GM21423 (cell line): ENCODE data around the gene ZMPSTE24.
"Not testable (repeated sequence)": the region's sequence is repeated elsewhere in the genome, so short reads cannot be mapped to it uniquely, and the experiment has no call there.

Experiments
- ATAC-seq: cut with Tn5 transposase; IDR thresholded peaks from one replicate; pipeline ENCODE4 v1.9.1; 2021; ENCODE audit warnings: mild to moderate bottlenecking, moderate library complexity; ENCODE audit not compliant: unreplicated experiment

Gene ZMPSTE24

DNA sequence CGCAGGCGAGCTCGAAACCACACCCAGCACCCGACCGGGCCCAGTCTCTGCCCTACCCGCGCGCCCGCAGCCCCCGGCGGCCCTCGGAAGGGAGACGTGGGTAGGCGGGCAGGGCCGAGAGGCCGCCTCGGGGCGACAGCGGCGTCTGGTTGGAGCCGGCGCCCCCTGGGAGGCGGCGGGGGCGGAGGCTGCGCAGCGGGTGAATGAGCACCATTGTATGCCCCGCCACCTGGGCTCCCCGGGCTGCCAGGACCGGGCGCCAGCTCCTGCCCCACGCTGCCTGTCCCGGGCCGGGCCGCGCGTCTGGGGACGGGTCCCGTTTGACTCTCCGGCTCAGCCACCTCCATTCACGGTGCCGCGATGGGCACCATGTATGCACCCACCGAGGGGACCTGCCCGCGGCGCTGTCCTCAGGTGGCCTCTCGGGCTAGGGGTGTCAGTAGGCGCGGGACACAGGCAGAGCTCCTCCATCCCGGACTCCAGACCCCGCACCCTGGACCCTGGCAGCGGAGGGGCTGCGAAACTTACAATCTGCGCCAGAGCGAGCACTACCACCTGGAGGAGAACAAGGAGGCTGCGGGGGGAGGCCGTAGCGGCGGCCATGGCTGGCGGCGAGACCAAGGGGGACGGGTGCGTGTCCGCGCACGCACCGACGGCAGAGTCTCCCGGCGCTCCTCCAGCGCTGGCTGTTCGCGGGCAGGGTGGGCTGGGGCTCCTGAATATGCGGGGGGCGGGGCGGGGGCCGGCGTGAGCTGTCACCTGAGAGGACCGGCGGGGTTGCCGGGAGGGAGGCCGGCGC, 58.8 kb downstream of the ZMPSTE24 start, which contains the start of gene COL9A2:
Gene COL9A2 (minus strand): TSS at position 692 of the 799 bp plus-strand sequence. CDS start 89 bp downstream, at position 603.
- no peak for ATAC-seq

DNA sequence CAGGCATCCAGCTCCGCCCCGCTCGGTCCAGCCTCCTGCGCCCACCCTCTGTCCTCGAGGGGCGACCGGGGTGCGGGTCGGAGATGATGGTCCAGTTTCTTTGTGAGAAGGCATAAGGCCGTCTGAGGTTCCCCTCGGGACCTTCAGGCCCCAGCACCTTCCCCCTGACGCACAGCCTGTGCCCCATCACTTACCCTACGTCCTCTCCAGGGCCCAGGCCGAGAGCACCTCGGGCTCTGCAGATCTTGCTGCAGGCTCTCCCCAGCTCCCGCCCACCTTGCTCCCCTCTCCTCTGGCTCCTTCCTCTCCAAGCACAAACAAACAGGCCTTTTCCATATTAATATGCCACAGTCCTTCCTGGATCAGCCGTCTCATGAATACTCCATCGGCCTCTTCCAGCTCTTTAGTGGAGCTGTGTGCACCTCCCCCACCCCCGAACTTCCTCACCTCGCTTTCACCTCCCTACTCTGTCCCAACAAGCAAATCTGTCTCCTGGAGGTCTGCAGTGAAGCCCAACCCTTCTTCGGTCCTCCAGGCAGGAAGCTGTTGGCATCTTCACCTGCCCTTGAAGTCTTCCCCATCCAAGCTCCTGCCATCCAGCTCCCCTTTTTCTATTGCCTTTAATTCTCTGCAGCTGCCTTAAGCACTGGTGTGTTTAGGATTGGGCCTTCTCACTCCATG, 59.5 kb downstream of the ZMPSTE24 start:
- ATAC-seq, result no peak

DNA sequence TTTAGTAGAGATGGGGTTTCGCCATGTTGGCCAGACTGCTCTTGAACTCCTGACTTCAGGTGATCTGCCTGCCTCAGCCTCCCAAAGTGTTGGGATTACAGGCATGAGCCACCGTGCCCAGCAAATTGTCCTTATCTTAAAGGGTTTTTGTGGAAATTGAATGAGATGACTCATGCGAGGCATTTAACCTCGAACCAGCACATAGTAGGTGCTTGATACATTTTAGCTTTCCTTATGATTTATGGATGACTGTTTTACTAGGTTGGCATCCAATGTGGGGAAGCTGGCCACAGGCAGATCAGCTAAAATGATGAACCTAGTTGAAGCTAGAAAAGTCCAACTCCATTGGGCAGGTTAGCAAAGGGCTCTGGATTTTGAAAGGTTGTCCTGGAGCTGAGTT, 60.4 kb downstream of the ZMPSTE24 start:
- no peak for ATAC-seq

DNA sequence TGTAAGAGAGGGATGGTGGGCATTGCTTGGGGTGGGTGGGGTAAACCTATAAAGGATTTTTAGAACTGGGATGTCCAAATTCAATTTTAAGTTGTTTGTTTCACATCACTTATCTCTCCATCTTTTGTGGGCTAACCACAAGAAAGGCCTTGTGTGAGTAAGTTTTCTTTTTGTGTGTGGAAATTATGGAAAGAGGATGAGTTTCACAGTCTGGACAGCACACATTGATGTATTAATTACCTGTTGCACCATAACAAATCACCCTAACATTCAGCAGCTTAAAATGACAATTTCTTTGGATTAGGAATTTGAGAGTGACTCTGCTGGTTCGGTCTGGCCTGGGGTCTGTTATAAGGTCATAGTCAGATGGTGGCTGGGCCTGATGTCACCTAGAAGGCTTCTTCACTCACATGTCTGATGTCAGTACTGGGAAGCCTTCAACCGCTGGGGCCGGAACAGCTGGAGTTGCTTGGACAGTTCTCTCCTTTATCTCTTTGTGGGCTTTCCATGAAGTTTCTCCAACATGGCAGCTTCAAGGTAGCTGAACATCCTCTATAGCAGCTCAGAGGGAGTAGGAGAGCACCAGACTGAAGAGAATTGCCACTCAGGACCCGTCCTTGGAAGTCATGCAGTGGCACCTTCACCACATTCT, 61.1 kb downstream of the ZMPSTE24 start:
- ATAC-seq, result no peak

DNA sequence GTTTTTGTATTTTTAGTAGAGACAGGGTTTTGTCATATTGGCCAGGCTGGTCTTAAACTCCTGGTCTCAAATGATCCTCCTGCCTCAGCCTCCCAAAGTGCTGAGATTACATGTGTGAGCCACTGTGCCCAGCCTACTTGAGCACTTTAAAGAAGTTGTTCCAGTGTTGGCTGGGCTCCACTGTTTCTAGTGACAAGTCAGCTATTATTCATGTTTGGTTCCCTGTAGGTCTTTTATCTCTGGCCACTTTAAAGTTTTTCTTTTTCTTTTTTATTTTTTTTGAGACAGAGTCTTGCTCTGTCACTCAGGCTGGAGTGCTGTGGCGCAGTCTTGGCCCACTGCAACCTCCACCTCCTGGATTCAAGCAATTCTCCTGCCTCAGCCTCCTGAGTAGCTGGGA, 73.4 kb downstream of the ZMPSTE24 start:
- ATAC-seq, result not testable (repeated sequence)

DNA sequence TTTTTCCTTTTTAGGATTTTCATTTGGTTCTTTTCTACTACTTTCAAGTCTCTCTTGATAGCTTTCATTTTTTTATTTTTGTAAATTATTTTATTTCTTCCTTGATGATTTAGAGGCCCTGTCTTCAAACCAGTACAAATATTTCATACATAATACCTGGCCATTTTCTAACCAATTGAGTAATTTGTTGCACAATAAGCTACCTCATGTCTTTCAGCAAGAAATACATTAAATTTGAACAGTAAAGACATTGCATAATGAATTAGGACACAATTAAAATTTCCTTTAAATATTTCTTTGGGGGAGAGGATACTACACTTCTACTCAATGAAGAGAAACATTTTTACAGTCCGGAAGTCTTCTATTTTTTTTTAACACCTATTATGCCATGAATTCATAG, 74.7 kb downstream of the ZMPSTE24 start:
- no peak for ATAC-seq

DNA sequence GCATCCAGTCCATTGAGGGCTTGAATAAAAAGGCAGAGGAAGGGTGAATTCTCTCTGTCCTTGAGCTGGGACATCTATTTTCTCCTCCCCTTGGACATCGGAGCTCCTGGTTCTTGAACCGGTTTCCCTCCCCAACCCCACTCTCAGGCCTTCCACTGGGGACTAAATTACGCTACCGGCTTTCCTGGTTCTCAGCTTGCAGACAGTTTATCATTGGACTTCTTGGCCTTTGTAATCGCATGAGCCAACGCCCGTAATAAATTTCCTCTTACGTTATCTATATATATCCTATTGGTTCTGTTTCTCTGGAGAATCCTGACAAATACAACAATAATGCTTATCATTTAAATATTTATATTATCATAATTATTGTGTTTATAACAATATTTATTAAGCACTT, 79.4 kb downstream of the ZMPSTE24 start:
- no peak for ATAC-seq

DNA sequence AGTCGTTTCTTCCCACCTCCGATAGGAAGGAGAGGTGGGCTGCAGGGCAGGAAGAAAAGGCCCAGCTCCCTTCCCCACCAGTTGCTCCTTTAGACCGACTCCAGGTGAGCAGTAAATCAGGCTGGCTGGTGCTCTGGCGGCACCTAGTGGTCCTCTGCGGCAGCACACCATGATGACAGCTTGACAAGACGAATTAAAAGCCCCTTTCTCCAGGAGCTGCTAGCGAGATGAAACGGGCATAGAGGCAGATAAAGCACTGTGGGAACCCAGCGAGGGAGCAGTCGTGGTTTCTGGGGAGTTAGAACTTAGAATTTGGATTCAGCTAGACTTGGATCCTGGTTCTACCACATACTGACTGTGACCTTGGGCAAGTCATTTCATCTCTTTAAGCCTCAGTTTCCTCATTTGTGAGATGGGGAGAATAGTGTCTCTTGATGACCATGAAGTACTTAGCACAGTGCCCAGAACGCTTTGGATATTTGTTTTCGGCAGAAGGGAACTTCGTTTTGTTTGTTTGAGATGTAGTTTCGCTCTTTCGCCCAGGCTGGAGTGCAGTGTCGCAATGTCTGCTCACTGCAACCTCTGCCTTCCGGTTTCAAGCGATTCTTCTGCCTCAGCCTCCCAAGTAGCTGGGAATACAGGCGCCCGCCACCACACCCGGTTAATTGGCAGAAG, 80.8 kb downstream of the ZMPSTE24 start:
- ATAC-seq, result no peak

DNA sequence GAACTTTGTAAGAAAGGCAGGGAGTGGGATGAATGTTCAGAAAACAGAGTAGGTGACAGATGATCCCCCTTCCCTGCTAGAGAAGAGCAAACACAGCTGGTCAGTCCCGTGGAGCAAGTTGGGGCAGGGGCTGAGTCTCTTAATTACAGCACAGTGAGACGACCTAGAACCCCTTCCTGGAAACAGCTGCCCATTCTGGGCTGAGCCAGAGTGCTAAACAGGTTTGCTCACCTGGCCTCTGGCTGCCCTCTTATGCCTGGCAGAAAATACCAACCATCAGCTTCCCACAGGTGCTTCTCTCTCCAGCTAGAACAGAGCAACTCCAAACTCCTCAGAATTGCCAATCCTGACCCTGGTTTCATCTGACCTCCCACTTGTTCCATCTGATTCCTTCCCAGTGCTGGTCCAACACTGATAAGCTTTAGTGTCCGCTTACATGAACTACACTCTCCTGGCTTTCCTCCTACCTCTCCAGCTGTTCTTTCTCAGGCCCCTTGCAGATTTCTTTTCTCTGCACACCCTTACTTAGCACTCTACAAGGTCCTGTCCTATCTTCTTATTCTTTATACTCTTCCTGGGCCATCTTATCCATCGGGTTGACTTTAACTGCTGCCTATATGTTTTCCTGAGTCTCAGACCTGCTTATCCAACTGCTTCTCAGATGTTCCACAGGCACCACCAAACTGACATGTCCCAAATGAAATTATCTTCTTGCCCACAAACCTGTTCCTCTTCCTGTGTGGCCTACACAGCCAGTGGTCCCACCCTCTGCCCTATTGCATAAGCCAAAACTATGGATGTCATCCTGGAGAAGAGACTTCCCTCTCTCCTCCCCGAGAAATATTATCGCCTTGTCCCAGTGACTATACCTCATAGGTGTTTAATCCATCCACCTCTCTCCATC, 81.6 kb downstream of the ZMPSTE24 start:
- ATAC-seq, result no peak

DNA sequence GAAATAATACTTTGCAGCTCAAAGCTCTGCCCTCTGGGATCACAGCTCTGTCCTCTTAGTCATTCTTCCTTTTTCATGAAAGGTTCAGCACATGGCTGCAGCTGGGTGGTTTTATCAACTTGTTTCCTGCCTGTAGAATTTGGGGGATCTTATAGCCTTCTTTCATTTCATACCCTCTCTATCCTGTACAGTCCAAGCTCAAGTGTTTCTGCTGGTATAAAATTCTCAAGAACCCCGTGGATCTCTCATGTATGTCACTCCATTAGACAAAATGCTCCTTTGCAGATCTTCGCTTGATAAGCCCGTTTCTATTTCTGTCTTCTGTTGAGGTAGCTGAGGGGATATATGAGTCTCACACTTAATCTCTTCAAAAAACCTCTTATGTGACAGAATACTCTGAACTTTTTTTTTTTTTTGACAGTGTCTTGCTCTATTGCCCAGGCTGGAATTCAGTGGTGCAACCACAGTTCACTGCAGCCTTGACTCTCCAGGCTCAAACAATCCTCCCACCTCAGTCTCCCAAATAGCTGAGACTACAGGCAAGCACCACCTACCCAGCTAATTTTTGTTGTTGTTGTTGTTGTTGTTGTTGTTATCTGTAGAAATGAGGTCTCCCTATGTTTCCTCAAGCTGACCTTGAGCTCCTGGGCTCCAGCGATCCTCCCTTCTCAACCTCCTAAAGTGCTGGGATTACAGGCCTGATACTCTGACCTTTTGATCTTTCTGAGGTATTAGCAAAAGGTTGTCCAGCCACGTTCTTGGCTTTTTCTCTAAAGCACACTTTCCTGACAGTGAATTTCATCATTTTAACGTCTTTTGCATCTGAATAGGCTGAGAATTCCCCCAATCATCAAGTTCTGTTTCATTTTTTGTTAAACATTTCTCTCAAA, 83.7 kb downstream of the ZMPSTE24 start:
- ATAC-seq, result no peak

DNA sequence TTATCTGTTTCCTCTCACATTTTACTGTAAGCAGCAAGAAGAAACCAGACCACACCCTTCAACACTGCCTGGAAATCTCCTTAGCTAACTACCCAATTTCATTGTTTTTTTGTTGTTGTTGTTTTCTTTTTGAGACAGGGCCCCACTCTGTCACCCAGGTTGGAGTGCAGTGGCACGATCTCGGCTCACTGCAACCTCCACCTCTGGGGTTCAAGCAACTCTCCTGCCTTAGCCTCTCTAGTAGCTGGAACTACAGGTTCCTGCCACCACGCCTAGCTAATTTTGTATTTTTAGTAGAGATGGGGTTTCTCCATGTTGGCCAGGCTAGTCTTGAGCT, 84.3 kb downstream of the ZMPSTE24 start:
- not testable (repeated sequence) for ATAC-seq
